Stimulated activated CD4-positive, alpha-beta T cell treated with anti-CD3 and anti-CD28 coated beads, Interleukin-12 subunit alpha, Interleukin-12 subunit beta, amount 100 ng/mL, for 4 hours (primary cell): ENCODE results near the gene ALK.
"Not testable (repeated sequence)": the region's sequence is repeated elsewhere in the genome, so short reads cannot be mapped to it uniquely, and the experiment has no call there.

Experiments used
- DNase-seq: peaks from one replicate; pipeline ENCODE4 v3.0.0-alpha.2; 2020

The ALK gene

GRCh38 chr2:29837925-29838324, 83.5 kb downstream of the ALK start:
- DNase-seq, result no peak

GRCh38 chr2:29834624-29835023, 86.8 kb downstream of the ALK start:
- DNase-seq, result no peak

GRCh38 chr2:29834036-29834540, 87.3 kb downstream of the ALK start:
- DNase-seq, result no peak

GRCh38 chr2:29831560-29831959, 89.8 kb downstream of the ALK start:
- no peak for DNase-seq

GRCh38 chr2:29829841-29830240, 91.5 kb downstream of the ALK start:
- no peak for DNase-seq

GRCh38 chr2:29824145-29824544, 97.2 kb downstream of the ALK start:
- not testable (repeated sequence) for DNase-seq

- DNase-seq, result no peak
These were observed 99.8 kb downstream of the ALK start for GRCh38 chr2:29821591-29821990.

- DNase-seq, result no peak
These were observed 101.8 kb downstream of the ALK start for GRCh38 chr2:29819570-29819969.

GRCh38 chr2:29817801-29818680, 103.3 kb downstream of the ALK start:
- DNase-seq, result no peak

- no peak for DNase-seq
These were observed 104.1 kb downstream of the ALK start for GRCh38 chr2:29817299-29817698.

GRCh38 chr2:29816651-29817050, 104.7 kb downstream of the ALK start:
- no peak for DNase-seq

- DNase-seq, result no peak
These were observed 110.0 kb downstream of the ALK start for GRCh38 chr2:29811378-29811777.

- DNase-seq, result no peak
These were observed 110.4 kb downstream of the ALK start for GRCh38 chr2:29810956-29811355.

GRCh38 chr2:29808321-29808720, 113.1 kb downstream of the ALK start:
- no peak for DNase-seq

GRCh38 chr2:29807082-29807481, 114.3 kb downstream of the ALK start:
- no peak for DNase-seq

GRCh38 chr2:29806461-29806860, 114.9 kb downstream of the ALK start:
- no peak for DNase-seq

- DNase-seq, result no peak
These were observed 116.7 kb downstream of the ALK start for GRCh38 chr2:29804671-29805070.

- no peak for DNase-seq
These were observed 117.8 kb downstream of the ALK start for GRCh38 chr2:29803537-29803936.

- no peak for DNase-seq
These were observed 118.4 kb downstream of the ALK start for GRCh38 chr2:29802986-29803385.

GRCh38 chr2:29799628-29800027, 121.8 kb downstream of the ALK start:
- DNase-seq, result no peak

GRCh38 chr2:29797916-29798315, 123.5 kb downstream of the ALK start:
- DNase-seq, result no peak

- DNase-seq, result no peak
These were observed 124.9 kb downstream of the ALK start for GRCh38 chr2:29796446-29796845.

- DNase-seq, result no peak
These were observed 131.4 kb downstream of the ALK start for GRCh38 chr2:29789911-29790485.
